Brain microvascular endothelial cell (primary cell): ENCODE results near the gene ACTN3.
"Not testable (repeated sequence)": the region's sequence is repeated elsewhere in the genome, so short reads cannot be mapped to it uniquely, and the experiment has no call there.

ENCODE experiments used
- DNase-seq: peaks from one replicate; pipeline ENCODE4 v3.0.0-alpha.2; 2020
- H3K27ac ChIP-seq: fragments of 250-450 bp; sonication (Bioruptor Pico); 2 replicates; pipeline ENCODE4 v1.5.1; 2020; ENCODE audit warnings: mild to moderate bottlenecking, moderate library complexity
- H3K27me3 ChIP-seq: fragments of 250-450 bp; sonication (Bioruptor Pico); replicated peaks from 2 replicates; pipeline ENCODE4 v1.5.1; 2020; ENCODE audit warnings: mild to moderate bottlenecking
- H3K36me3 ChIP-seq: fragments of 250-450 bp; sonication (Bioruptor Pico); replicated peaks from 2 replicates; pipeline ENCODE4 v1.5.1; 2020; ENCODE audit warnings: mild to moderate bottlenecking
- H3K4me3 ChIP-seq: 2 replicates; pipeline ENCODE4 v1.5.1; 2011; ENCODE audit warnings: low read depth, mild to moderate bottlenecking, control low read depth, low read length, moderate library complexity
- in situ Hi-C: cut with HindIII; loops from 2 replicates; pipeline ENCODE4 v1.10.0; 2017; ENCODE audit warnings: low sequenced_read_pairs, low pct_ligation_motif_present
- TF ChIP-seq, protein P1 (sequence below): IDR thresholded peaks from 2 replicates; pipeline ENCODE4 v1.5.1; 2011; ENCODE audit warnings: low read depth, mild to moderate bottlenecking, moderate library complexity, low read length, control low read depth, inconsistent platforms; ENCODE audit errors: missing control alignments

The ACTN3 gene

DNA sequence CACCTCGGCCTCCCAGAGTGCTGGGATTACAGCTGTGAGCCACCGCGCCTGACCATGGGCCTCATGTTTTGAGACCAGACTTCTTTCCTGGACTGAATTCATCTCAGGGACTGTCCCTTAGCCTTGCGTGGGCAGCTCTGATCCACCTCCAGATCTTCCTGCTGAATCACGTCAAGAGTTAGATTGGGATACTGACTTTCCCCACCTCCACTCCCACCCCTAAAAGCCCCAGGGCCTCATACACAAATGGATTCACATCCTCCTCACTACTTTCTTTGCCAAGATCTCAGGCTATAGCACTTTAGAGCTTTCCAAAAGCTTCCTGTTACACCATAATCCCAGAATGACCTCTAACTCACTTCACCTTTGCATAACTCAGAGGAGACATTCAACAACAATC, 34.1 kb downstream of the ACTN3 start:
- Histone ChIP-seq H3K27ac (no peak overlapping the region), H3K27me3 (no peaks in the 10 kb centered on the region), H3K4me3 (no peak overlapping the region), H3K36me3 (no peaks in the 10 kb centered on the region)
- in situ Hi-C loops: no loop called here
- TF ChIP-seq, protein P1, sequence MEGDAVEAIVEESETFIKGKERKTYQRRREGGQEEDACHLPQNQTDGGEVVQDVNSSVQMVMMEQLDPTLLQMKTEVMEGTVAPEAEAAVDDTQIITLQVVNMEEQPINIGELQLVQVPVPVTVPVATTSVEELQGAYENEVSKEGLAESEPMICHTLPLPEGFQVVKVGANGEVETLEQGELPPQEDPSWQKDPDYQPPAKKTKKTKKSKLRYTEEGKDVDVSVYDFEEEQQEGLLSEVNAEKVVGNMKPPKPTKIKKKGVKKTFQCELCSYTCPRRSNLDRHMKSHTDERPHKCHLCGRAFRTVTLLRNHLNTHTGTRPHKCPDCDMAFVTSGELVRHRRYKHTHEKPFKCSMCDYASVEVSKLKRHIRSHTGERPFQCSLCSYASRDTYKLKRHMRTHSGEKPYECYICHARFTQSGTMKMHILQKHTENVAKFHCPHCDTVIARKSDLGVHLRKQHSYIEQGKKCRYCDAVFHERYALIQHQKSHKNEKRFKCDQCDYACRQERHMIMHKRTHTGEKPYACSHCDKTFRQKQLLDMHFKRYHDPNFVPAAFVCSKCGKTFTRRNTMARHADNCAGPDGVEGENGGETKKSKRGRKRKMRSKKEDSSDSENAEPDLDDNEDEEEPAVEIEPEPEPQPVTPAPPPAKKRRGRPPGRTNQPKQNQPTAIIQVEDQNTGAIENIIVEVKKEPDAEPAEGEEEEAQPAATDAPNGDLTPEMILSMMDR: no peak
- DNase-seq: no peak

DNA sequence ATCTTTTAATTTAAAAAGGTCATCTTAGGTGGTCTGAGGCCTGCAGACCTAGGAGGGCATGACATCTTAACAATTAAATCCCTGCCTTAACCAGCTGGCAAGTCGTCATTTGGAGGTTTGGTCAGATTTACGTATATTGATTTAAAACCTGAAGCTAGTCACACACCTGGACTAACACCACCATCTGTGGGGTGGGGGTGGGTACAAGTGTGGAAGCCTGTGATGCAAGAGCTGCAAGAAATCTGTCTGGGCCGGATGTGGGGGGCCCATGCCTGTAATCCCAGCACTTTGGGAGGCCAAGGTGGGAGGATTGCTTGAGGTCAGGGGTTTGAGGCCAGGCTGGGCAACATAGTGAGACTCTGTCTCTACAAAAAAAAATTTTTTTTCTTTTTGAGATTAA, 34.6 kb downstream of the ACTN3 start:
- TF ChIP-seq, protein P1: no peak
- no peaks in the 10 kb centered on the region for H3K36me3 ChIP-seq
- DNase-seq: no peak
- no peaks in the 10 kb centered on the region for H3K27me3 ChIP-seq
- H3K4me3 ChIP-seq: no peak overlapping the region
- no peak overlapping the region for H3K27ac ChIP-seq
- in situ Hi-C loops: no loop called here

GRCh38 chr11:66582565-66583147, 36.0 kb downstream of the ACTN3 start:
- H3K27ac ChIP-seq, H3K36me3 ChIP-seq, H3K27me3 ChIP-seq, H3K4me3 ChIP-seq, in situ Hi-C loops, DNase-seq: not testable (repeated sequence)

- H3K27me3 ChIP-seq, H3K4me3 ChIP-seq, H3K36me3 ChIP-seq, H3K27ac ChIP-seq, DNase-seq, in situ Hi-C loops: not testable (repeated sequence)
Measured at GRCh38 chr11:66585447-66585846, 38.7 kb downstream of the ACTN3 start.

DNA sequence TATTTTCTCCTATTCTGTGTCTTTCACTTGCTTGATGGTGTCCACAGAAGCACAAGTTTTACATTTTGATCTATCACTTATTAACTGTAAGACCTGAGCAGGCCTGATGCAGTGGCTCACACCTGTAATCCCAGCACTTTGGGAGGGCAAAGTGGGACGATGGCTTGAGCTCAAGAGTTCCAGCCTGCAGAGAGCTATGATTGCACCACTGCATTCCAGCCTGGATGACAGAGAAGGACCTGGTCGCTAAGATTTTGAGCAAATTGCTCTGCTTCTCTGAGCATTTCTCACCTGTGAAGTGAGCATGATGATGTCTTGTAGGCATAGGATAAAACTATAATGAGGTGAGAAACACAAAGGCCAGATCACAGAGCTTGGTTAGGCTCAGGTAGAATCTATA, 39.4 kb downstream of the ACTN3 start:
- in situ Hi-C loops: no loop called here
- Histone ChIP-seq H3K27ac (no peak overlapping the region), H3K4me3 (no peak overlapping the region), H3K27me3 (no peaks in the 10 kb centered on the region), H3K36me3 (no peaks in the 10 kb centered on the region)
- TF ChIP-seq, protein P1: no peak
- no peak for DNase-seq

GRCh38 chr11:66589315-66589714, 42.6 kb downstream of the ACTN3 start:
- H3K27ac ChIP-seq, DNase-seq, H3K36me3 ChIP-seq, H3K4me3 ChIP-seq, H3K27me3 ChIP-seq, in situ Hi-C loops: not testable (repeated sequence)

GRCh38 chr11:66589996-66590675, 43.4 kb downstream of the ACTN3 start:
- TF ChIP-seq, protein P1: no peak

More at GRCh38 chr11:66589996-66590675, 43.4 kb downstream of the ACTN3 start:
- no peak overlapping the region for H3K4me3 ChIP-seq
- in situ Hi-C loops: no loop called here
- H3K27me3 ChIP-seq: no peaks in the 10 kb centered on the region
- H3K27ac ChIP-seq: no peak overlapping the region
- no peak for DNase-seq
- no peaks in the 10 kb centered on the region for H3K36me3 ChIP-seq
